DOHH2 (cell line): ENCODE measurements around the gene GPR108.

Experiments
- H3F3A ChIP-seq: fragments of 200-600 bp; sonication (generic), shearing (Covaris generic); 2 replicates; pipeline ENCODE4 v1.6.0; 2016; ENCODE audit warnings: antibody characterized with exemption, mild to moderate bottlenecking; ENCODE audit not compliant: control insufficient read depth, insufficient read depth
- H3K27ac ChIP-seq: fragments of 200-600 bp; sonication (generic); 2 replicates; pipeline ENCODE4 v1.5.1; 2014; ENCODE audit warnings: low read depth, mild to moderate bottlenecking, low read length, moderate library complexity
- H3K27me3 ChIP-seq: fragments of 200-600 bp; sonication (generic); 2 replicates; pipeline ENCODE4 v1.6.1; 2014; ENCODE audit warnings: mild to moderate bottlenecking, low read length, mixed read lengths; ENCODE audit not compliant: control insufficient read depth
- H3K36me3 ChIP-seq: fragments of 200-600 bp; sonication (generic); 2 replicates; pipeline ENCODE4 v1.6.1; 2014; ENCODE audit warnings: mild to moderate bottlenecking, low read length, moderate library complexity, mixed read lengths; ENCODE audit not compliant: control insufficient read depth
- H3K4me1 ChIP-seq: fragments of 200-600 bp; sonication (generic); 2 replicates; pipeline ENCODE4 v1.6.1; 2014; ENCODE audit warnings: mild to moderate bottlenecking, low read length, mixed read lengths; ENCODE audit not compliant: control insufficient read depth
- H3K4me2 ChIP-seq: fragments of 200-600 bp; sonication (generic); 2 replicates; pipeline ENCODE4 v1.6.0; 2014; ENCODE audit warnings: mild to moderate bottlenecking, low read length, moderate library complexity
- H3K4me3 ChIP-seq: fragments of 200-600 bp; sonication (generic); 2 replicates; pipeline ENCODE4 v1.5.1; 2014; ENCODE audit warnings: mild to moderate bottlenecking, low read length, mixed read lengths
- H3K79me2 ChIP-seq: fragments of 200-600 bp; sonication (generic); 2 replicates; pipeline ENCODE4 v1.6.1; 2014; ENCODE audit warnings: mild to moderate bottlenecking, low read length, mixed read lengths; ENCODE audit not compliant: control insufficient read depth
- H3K9me2 ChIP-seq: fragments of 200-600 bp; sonication (generic); replicated peaks from 2 replicates; pipeline ENCODE4 v1.6.1; 2014; ENCODE audit warnings: mild to moderate bottlenecking, low read length, mixed read lengths; ENCODE audit not compliant: control insufficient read depth
- H3K9me3 ChIP-seq: fragments of 200-600 bp; sonication (generic); 2 replicates; pipeline ENCODE4 v1.6.1; 2014; ENCODE audit warnings: antibody characterized with exemption, low read length, mixed read lengths; ENCODE audit not compliant: control insufficient read depth, insufficient read depth
- H4K20me1 ChIP-seq: fragments of 200-600 bp; sonication (generic); 2 replicates; pipeline ENCODE4 v1.6.0; 2014; ENCODE audit warnings: low read depth, mild to moderate bottlenecking, antibody characterized with exemption, low read length, moderate library complexity; ENCODE audit not compliant: control insufficient read depth, insufficient read depth
- CTCF ChIP-seq: fragments of 200-600 bp; sonication (generic); IDR thresholded peaks from one replicate; pipeline ENCODE4 v1.5.1; 2014; ENCODE audit warnings: antibody characterized with exemption, mild to moderate bottlenecking, low read depth, low read length; ENCODE audit not compliant: poor library complexity, severe bottlenecking
- EZH2phosphoT487 ChIP-seq: fragments of 200-600 bp; sonication (generic); IDR thresholded peaks from 2 replicates; pipeline ENCODE4 v1.6.1; 2017; ENCODE audit warnings: borderline replicate concordance, mild to moderate bottlenecking, antibody characterized with exemption, low read length, moderate library complexity, mixed read lengths

Gene GPR108

GRCh38 chr19:6744381-6745301, 7.3 kb upstream of the GPR108 start:
- Histone ChIP-seq H3K27ac (no peak overlapping the region), H3K9me2 (no peaks in the 10 kb centered on the region), H3K4me2 (no peak overlapping the region), H3K27me3 (no peaks in the 10 kb centered on the region), H3K4me3 (no peak overlapping the region), H4K20me1 (0 out of 2 replicates have a peak, but pooled peaks cover 3% of the 10 kb centered on the region), H3K36me3 (peaks cover 9% of the 10 kb centered on the region; the same call in 1 of the 2 replicates), H3K4me1 (peaks cover 21% of the 10 kb centered on the region), H3F3A (peaks cover 12% of the 10 kb centered on the region), H3K9me3 (no peaks in the 10 kb centered on the region), H3K79me2 (no peaks in the 10 kb centered on the region)
- TF ChIP-seq EZH2phosphoT487: no peak
- TF ChIP-seq CTCF: no peak

GRCh38 chr19:6743714-6744380, 6.5 kb upstream of the GPR108 start:
- no peak overlapping the region for H3K4me2 ChIP-seq
- peaks cover 12% of the 10 kb centered on the region for H3F3A ChIP-seq
- H4K20me1 ChIP-seq: 0 out of 2 replicates have a peak, but pooled peaks cover 3% of the 10 kb centered on the region
- no peaks in the 10 kb centered on the region for H3K27me3 ChIP-seq
- no peaks in the 10 kb centered on the region for H3K9me2 ChIP-seq
- H3K4me1 ChIP-seq: peaks cover 26% of the 10 kb centered on the region
- no peaks in the 10 kb centered on the region for H3K9me3 ChIP-seq
- H3K79me2 ChIP-seq: no peaks in the 10 kb centered on the region
- no peak overlapping the region for H3K27ac ChIP-seq
- H3K36me3 ChIP-seq: 0 out of 2 replicates have a peak, but pooled peaks cover 9% of the 10 kb centered on the region
- no peak overlapping the region for H3K4me3 ChIP-seq
- TF ChIP-seq CTCF: no peak
- TF ChIP-seq EZH2phosphoT487: no peak

GRCh38 chr19:6743066-6743465, 5.7 kb upstream of the GPR108 start:
- Histone ChIP-seq H4K20me1 (0 out of 2 replicates have a peak, but pooled peaks cover 3% of the 10 kb centered on the region), H3K27me3 (no peaks in the 10 kb centered on the region), H3F3A (peaks cover 16% of the 10 kb centered on the region), H3K4me2 (no peak overlapping the region), H3K9me2 (no peaks in the 10 kb centered on the region), H3K79me2 (no peaks in the 10 kb centered on the region), H3K9me3 (no peaks in the 10 kb centered on the region), H3K27ac (no peak overlapping the region), H3K4me3 (no peak overlapping the region), H3K4me1 (peaks cover 34% of the 10 kb centered on the region), H3K36me3 (0 out of 2 replicates have a peak, but pooled peaks cover 7% of the 10 kb centered on the region)
- TF ChIP-seq EZH2phosphoT487 (no peak), CTCF (no peak)
